ENCODE measurements around the gene GSTK1. TPM values are rescaled to one million over a fixed set of nuclear protein-coding genes. Genes with fewer than 3 reads are reported as not detected.
A peak's percentile ranks its signal among the peaks of the same experiment; 100 is the strongest.

GSTK1 gene
- total and polyA plus RNA-seq, 9 of the 15 experiments (the other 6 are each of a cell fraction or from before 2014, with no cell fraction given): 155 to 441 (median 233) TPM

DNA sequence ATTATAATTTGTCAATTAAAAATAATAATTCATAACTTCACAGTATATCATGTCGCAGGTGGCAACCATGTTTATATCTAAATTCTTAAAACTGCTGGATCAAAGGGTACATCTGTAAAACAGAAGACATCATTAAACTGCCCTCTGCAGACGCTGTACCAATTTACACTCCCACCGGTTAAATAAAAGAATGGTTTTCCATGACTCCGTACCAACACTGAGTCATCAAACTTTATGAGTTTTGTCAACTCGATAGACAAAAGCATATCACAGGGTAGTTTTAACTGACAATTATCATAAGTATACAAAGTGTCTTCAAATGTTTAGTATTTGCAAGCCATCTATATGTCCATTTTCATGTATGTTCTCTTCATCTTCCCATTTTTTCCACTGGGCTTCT, 5.7 kb upstream of the GSTK1 start:
- Histone ChIP-seq H2AFZ (ENCODE audit: low read depth, low read length) (peak overlapping the region; percentile 89), H3K4me3 (no peak overlapping the region), H3K9me3 (replicated peaks; ENCODE audit: control insufficient read depth, insufficient read depth, low read depth, low read length) (0 out of 2 replicates have a peak, but pooled peaks cover 1% of the 10 kb centered on the region), H3K79me2 (ENCODE audit: control insufficient read depth, insufficient read depth, low read length) (no peaks in the 10 kb centered on the region), H3K36me3 (ENCODE audit: control insufficient read depth, insufficient read depth, low read length) (no peaks in the 10 kb centered on the region), H3K27ac (ENCODE audit: extremely low read depth, low read depth, low read length) (peak overlapping the region; percentile 84), H3K9ac (ENCODE audit: insufficient read depth in 1 of 2, low read depth in 2 of 2, low read length in 2 of 2) (peak overlapping the region in 1 of 2 experiments; percentile 58; a peak in 2 of 4 replicates), H3K4me2 (ENCODE audit: insufficient read depth, low read length) (peak overlapping the region; percentile 62; the same call in 1 of the 2 replicates), H4K20me1 (replicated peaks; ENCODE audit: control insufficient read depth, insufficient read depth, low read length) (no peaks in the 10 kb centered on the region), H3K27me3 (ENCODE audit: control insufficient read depth in 2 of 2, insufficient read depth in 2 of 2, low read length in 2 of 2) (no peaks in the 10 kb centered on the region), H3K9me1 (ENCODE audit: control insufficient read depth, insufficient read depth, low read length) (no peaks in the 10 kb centered on the region), H3K4me1 (replicated peaks in 1 of 2; ENCODE audit: control insufficient read depth in 2 of 2, insufficient read depth in 2 of 2, low read length in 2 of 2) (peaks cover 6 to 47% of the 10 kb centered on the region in 2 experiments; a peak in 4 of 5 replicates)
- in situ Hi-C loops (cut with MboI): no loop called here
- intact Hi-C loops (cut with micrococcal nuclease): loop anchor here (1.0 kb wide), 2 partner anchors 17 to 159 kb away; no protein-coding TSS in a partner anchor
- no TSS peak for BruUV-seq (replicated peaks)
- 20% methylated on average over 5 of the region's 5 CpGs for WGBS (ENCODE audit: insufficient coverage, low coverage, missing lambda C conversion rate)
- CTCF ChIA-PET (ENCODE audit: low intra/inter-chr PET ratio): no interaction called here
- peak in 3 of 4 experiments; percentile 34 to 45 (median 36) for DNase-seq (ENCODE audit: extremely low read depth in 1 of 4, low spot score in 3 of 4)
- FAIRE-seq: no peak
- peak; percentile 5; the same call in 1 of the 3 replicates for ATAC-seq
- POLR2A ChIA-PET: no interaction called here
- TF ChIP-seq LARP7 (IDR thresholded peaks at IDR 0.05) (no peak), JUND (IDR thresholded peaks at IDR 0.05; ENCODE audit: borderline replicate concordance, low read depth, low read length) (0 out of 2 replicates have a peak, but pooled peaks have one; percentile 44), JUND (tag; IDR thresholded peaks at IDR 0.05; ENCODE audit: borderline replicate concordance, low read depth, low read length) (peak; percentile 67; the same call in 1 of the 3 replicates), FOXA3 (CRISPR knock-in tag; conservative IDR thresholded peaks at IDR 0.05 in 1 of 2, IDR thresholded peaks at IDR 0.05 in 1 of 2) (0 out of 4 replicates have a peak, but pooled peaks of 1 of the 2 experiments have one; percentile 5), PML (IDR thresholded peaks at IDR 0.05; ENCODE audit: low read length) (no peak), ZBTB34 (CRISPR knock-in tag; IDR thresholded peaks at IDR 0.05) (no peak), FOSL1 (tag; conservative IDR thresholded peaks at IDR 0.05) (peak; percentile 76), TAF1 (IDR thresholded peaks at IDR 0.05; ENCODE audit: control insufficient read depth, extremely low read depth, insufficient read depth, low read length, severe bottlenecking) (no peak), ZNF140 (CRISPR knock-in tag; IDR thresholded peaks at IDR 0.05) (no peak), CEBPZ (IDR thresholded peaks at IDR 0.05; ENCODE audit: borderline replicate concordance, low read depth, low read length) (no peak), ZNF174 (CRISPR knock-in tag; IDR thresholded peaks at IDR 0.05) (no peak), POLR2H (tag; IDR thresholded peaks at IDR 0.05; ENCODE audit: low read depth) (peak; percentile 45; the same call in 1 of the 2 replicates), SMARCA5 (IDR thresholded peaks at IDR 0.05) (no peak), PTBP1 (IDR thresholded peaks at IDR 0.05; ENCODE audit: low read depth, low read length) (no peak), XRCC4 (IDR thresholded peaks at IDR 0.05; ENCODE audit: extremely low read depth, insufficient read depth, insufficient read length) (no peak)

Data from K562 (cell line).